Right lobe of liver (tissue), 4 donors: ENCODE measurements around the gene MYCBP2.

ENCODE experiments used
- CTCF ChIP-seq, 4 donors: fragments of 200-600 bp in 3 of 4; fragments of 450-650 bp in 1 of 4; IDR thresholded peaks; one replicate each; pipeline versions ENCODE4 v1.5.1 to v1.8.0; 2016 to 2022; ENCODE audit warnings: antibody characterized with exemption in 4 of 4, mild to moderate bottlenecking in 2 of 4
- POLR2A ChIP-seq: fragments of 450-650 bp; IDR thresholded peaks from one replicate; pipeline ENCODE4 v1.6.1; 2017; ENCODE audit warnings: antibody characterized with exemption, mild to moderate bottlenecking
- donor health status: DM: no; HTN: no; CAD: no.
- donor health status: DM: no; HTN: no; CAD: no.
- donor health status: DM: no; HTN: yes; CAD: no.

DNA sequence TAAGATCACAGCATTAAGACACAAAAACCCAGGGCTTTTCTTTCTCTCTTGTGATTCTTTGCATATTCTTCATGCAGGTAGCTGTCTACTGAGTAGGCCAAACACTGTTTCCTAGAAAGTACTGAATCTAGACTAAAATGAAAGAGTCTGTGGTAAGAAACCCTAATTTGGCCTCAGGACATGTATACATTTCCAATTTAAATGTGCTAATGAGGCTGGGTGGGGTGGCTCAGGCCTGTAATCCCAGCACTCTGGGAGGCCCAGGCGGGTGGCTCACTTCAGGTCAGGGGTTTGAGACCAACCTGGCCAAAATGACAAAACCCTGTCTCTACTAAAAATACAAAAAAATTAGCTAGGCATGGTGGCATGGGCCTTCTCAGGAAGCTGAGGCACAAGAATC lies 57.8 kb downstream of the MYCBP2 start:
- no peak for TF ChIP-seq POLR2A
- no peak for TF ChIP-seq CTCF (IDR thresholded peaks at IDR 0.05)
